Activated T-helper 1 cell treated with anti-CD3 and anti-CD28 coated beads, Interleukin-2, amount 50 U/mL, for 16 hours (primary cell): Measurements from ENCODE around the gene NR2F2.

Experiments
- DNase-seq, 2 donors: peaks; one replicate each; pipeline ENCODE4 v3.0.0-alpha.2; 2020; ENCODE audit warnings: low read depth in 1 of 2, low spot score in 1 of 2

NR2F2 gene

DNA sequence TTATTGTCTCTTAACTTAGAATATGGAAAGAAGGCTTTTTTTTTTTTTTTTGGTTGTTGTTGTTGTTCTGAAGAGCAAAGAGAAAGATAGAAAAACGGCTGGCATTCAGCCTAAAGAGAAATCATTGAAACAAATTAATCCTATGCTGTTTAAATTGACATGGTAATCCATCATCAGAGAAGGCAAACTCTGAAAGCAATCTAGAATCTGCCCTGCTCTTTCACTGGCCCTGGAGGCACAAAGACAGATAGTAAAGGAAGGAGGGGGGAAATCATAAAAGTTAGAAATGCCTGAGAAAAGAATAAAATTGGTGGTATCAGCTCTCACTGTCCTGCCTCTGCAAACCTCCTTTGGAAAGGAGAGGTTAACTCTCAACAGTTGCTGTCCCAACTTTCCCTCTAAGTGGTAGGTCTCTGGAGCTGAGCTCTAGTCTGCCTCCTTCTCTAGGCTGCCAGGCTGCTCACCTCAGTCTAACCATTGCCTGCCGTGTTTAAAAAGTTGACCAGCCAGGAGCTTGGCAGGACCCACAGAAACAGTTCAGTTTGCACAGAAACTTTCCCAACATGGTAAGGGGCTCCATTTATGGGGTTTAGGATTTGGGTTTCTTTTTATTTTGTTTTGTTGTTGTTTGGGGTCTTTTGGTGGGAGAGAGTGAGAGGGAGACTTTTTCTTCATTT, 13.4 kb upstream of the NR2F2 start:
- no peak for DNase-seq

DNA sequence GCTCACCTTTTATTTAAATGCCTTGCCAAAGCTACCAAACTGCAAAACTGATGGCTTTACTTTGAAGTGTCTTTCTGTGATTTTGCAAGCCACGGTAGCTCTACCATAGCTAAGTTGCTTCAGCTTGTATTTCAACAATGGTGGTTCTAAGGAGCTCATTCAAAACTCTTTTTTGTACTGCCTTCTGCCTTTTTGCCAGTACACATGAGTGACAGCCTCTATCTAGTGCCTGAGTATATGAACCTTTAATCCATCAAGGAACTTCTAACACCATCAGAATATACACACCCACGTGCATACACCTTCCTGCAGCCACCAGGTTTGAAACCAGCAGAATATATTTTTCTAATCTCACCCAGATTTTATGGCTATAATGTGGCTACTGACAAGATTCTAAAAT, 10.4 kb upstream of the NR2F2 start:
- DNase-seq, result no peak

DNA sequence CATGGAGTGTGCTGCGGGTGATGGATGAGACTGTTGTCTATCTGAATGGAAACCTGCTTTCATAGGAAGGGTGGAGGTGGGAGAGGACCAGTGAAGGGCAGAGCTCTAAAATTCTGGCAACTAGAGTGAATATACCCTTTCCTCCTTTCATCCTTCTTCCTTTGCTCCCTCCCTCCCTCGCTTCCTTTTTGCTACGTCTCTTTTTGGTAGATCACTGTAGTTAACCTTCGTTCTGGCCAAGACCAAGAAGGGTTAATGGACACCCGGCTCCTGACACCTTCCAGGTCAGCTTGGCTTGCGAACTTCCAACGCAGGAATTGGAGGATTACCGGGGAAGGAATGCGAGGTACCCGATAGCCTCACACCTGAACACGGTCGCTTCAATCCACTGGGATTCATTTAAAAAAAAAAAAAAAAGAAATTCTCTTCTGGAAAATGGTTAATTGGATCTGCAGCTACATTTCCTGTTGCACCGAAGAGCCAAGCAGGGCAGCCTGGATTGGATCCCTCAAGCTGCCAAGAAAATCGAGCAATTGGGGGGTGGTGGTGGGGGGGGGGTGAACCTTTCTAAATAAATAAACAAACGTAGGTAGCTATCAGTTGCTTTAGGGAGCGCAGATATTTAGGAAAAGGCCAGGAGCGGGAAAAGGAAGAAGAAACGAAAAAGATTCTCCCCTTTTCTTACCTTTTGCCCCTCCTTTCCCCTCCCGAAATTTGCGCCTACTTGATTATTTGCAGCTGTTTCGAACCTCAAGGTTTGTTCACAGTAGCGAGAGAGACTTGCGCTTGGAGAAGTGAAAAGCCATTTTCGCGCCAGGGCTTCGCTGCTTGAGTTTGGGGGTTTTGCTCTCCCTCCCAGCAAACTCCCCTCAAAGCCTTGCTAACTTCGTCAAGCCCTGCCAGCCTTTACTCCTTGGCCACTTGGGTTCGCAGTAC, 9.5 kb upstream of the NR2F2 start:
- no peak for DNase-seq

DNA sequence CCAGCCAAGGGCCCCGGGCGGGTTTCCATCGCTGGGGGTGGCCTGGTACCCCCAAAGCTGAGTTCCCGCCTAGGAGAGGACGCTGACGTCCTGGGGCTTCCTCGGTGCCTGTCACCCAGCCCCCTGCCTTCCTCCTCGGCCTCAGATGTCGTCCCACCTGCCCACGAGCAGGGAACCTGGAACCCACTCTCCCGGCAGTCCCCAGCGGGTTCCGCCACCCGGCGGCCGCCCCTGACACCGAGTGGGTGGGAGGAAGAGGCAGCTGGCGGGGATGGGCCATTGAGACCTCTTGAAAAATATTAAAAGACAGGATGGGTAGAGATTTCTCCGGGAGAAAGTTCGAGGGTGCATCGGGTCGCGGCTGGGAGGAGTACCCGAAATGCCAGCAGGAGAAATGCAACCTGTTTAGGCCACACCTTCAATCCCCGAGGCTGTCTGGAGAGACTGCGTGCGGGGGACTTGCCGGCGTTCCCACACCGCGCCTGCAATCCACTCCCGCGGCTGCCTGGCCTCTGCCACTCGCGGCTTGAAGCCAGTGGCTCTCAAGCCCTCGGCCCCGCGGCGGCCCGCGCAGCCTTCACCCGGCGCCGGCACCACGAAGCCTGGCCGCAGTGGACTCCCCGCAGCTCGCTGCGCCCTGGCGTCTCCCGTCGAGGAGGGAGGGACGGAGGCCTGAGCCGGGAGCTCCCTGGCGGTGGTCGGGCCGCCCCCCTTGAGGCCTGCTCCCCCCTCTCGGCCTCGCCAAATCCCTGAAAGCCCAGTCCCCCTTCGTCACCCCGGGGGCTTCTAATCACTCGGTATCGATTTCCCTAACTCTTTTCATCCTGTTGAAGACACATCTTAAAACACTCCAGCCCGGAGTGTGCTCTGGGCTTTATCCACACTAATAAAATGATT, 8.6 kb upstream of the NR2F2 start:
- DNase-seq, result no peak

DNA sequence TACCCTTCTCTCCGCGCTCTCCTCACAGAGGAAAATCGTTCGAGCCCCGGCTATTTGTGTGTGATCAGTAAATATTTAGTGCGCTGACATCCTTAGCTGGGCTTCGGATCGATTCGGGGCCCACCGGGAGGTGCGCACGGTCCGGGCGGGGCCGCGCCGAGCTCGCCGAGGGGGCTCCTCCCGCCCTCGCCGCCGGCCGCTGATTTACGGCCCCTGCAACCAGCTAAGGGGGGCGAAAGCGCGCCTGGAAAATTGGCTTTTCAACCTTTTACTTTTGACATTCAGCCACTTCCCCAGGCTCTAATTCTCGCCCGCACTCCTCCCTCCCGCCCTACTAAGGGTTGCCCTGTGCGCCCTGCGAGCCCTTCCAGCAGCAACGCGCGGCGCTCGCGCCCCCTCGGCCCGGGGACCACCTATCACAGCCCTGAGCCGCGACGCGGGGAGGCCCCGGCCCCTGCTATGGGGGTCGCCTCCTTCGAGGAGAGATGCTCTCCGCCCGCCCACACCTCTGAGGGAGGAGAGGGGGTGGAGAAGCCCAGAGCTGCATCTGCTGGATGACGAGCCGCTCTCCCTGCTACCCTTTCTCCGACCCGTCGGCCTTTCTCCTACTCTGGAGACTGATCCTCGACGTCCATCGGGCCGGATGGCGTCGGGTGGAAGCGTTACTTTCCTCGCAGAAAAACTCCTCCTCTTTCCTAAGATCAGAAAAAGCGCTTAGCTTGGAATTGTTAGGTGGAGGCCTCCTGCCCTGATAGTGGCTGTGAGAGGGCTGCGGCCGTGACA, 7.8 kb upstream of the NR2F2 start:
- no peak for DNase-seq

DNA sequence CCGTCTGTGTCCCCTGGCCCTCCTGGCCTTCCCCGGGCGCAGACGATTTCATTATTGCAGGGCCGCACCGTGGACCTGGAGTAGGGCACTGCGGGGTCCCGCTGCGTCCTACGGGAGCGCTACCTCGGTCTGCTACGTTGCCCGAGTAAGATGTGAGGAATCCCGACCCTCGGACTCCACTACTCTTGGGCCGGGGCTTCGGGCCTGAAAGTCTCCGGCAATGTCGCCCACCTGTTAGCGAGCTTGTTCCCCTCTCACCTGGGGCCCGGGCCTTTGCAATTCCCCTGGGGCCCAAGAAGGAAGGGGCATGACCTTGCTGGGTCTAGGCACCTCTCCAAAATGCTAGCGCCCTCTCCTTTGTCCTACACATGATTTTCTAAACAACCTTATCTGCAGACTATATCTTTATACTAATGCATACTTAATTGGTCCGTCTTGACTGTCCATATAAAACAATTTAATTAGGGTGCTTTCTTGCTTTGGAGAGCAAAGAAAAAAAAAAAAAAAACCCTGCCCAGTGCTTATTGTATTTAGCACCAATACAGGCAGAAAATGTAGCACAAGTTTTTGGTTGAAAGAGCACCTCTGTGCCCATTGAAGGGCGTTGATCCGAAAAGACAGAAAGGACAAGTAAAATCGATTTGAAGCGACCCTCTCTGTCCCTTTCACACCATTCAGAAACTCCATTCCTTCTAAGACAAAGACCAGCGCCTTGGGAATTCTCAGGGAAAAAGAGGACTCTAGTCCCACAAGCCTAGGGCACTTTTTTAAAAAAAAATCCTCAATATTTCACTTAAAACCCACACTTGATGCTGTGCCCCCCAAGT, 7.0 kb upstream of the NR2F2 start:
- no peak for DNase-seq

DNA sequence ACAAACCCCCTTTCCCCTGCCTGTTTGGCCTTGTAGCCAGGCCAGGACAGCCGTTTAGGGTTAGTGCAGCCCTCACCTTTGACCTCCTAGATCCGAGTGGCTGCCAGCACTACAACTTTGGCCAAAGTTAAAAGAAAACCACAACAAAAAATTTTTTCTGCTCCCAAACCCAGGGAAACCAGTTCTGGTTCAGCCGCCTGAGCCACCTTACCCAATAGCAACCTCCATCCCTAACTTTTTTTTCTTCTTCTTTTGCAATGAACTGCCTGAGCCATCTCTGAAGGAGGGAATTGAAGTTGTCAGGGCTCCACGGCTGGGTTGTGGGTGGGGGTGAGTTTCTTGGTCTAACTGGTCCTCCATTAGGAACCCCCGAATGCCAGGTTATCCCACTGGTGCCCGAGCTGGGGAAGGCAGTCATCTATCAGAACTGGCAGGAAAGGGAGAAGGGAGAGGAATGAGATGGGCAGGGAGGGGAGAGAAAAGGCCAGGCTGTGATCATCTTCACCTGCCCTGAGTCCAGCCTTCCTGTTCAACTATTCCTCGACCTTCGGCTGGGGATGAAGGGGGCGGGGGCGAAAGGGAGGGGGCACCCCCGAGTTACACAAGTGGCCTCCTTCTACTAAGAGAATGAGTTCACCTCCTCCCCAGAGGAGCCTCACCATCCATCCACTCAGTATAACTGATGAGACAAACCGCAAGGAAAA, 6.2 kb upstream of the NR2F2 start:
- DNase-seq, result no peak

DNA sequence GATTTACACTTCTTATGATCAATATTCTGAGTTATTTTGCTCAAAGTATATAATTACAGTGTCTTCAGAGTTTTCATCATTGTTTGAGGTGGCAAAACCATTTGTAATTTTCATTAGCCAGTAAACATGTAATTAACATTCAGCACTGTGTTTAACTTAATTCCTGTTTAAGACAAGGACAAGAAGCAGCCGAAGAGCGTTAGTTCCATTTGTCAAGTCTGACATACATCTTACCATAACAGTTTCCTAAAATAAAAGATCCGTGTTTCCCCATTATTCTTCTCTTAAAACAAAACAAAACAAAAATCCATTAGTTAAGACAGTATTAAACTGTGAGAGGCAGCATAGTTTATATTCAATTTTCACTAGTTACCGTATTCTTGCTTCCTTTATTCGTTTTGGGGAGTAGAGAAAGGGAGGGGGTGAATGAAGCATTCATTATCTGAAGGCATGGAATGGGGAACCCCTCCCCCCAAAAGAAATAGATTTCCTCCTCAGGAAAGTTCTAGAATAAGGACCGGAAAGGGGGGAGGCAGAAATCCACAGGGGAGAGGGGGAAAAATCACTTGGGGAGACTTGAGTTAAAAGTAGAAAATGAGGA, 5.5 kb upstream of the NR2F2 start:
- no peak for DNase-seq

DNA sequence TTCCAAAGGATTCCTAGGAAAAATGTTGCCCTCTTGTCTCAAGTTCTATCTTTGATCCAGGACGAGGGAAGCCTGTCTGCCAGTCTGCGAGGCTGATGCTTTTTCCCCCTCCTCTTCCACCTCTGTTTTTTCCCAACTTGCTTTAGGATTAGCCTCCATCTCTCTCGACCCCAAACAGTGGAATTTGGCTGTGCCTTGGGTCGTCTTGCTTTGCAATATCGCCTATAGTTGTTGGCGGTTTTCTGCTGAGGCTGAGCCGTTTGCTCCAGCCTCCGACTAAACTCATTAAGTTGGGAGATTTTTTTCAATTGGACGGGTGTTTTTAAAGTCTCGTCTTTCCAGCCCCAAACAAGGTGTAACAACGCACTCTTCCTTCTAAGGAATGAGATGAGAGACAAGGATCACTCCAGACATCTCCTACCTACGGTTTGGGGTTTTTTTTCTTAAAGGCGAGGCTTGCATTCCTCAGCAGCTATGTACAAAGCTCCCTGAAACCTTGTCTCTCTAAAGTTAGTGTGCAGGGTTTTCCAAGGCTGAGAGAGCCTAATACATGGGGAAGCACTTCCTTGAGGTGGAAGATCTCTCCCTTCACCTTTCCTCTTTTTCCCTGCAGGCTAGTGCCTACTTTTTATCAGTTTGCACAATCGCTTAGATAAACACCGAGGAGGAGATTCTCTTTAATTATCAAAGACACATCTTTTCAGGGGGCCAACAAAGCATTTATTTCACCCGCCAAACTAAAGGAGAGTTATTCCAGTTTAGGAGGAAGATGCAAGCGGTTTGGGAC, 4.8 kb upstream of the NR2F2 start:
- no peak for DNase-seq

DNA sequence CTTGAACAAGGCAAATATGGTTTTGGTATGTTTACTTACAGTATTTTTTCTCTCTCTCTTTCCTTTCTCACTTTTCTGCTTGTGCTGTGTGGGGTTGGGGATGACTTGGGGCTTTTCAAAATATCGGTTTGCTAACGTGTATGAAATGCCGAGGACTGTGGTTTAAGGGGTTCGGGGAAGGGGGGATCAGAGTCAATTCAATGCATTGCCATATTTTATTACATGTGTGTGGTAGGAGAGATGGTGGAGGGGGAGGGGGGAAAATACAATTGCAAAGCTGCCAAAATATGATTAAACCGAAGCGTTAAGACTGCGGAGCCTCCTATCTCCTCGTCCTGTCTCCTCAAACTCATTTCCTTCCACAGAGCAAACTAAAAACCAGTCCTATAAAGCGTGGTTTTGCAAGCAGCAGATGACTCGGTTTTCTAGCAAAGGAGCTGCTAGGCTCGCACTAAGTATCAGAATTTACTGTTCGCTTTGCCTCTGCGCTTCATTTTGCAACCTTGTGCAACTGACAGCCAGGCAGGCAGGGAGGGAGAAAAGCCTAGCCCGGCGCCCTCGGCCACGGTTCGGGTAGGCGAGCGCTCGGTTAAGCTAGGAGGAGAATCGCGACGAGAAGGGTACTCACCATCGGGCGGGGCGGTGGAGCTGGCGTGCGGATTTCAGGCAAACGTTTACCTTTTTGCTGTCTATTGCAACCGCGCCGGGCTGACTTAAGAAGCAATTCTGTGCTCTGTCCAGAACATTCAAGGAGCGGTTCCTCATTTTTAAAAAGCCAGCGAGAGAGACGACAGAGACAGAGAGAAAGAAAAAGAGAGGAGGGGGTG, 4.0 kb upstream of the NR2F2 start:
- DNase-seq, result no peak

DNA sequence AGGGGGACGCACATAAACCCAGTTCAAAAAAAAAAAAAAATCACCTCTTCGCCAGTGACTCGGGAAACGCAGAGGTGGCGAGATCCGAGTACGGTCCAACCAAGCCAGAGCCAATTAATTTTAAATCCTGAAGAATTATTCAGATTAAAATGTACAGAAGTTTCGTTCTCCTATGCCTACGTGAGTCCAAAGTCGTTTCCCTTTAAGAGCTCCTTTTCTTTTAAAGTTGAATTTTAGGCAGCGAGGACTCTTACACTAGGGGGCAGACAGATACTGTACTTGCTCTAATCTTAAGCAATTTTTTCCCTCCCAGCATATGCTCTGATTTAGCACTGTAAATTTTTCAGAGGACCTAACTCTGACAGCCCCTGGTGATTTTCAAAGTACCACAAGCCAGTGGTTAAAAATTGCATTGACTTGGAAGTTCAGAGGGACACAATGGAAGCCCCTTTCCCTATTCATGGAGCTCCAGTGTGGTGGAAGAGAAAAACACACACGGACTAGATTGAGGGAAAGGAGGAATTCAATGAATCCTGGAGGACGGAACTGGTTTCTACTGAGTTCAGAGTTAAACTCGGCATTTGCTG, 3.3 kb upstream of the NR2F2 start:
- no peak for DNase-seq

DNA sequence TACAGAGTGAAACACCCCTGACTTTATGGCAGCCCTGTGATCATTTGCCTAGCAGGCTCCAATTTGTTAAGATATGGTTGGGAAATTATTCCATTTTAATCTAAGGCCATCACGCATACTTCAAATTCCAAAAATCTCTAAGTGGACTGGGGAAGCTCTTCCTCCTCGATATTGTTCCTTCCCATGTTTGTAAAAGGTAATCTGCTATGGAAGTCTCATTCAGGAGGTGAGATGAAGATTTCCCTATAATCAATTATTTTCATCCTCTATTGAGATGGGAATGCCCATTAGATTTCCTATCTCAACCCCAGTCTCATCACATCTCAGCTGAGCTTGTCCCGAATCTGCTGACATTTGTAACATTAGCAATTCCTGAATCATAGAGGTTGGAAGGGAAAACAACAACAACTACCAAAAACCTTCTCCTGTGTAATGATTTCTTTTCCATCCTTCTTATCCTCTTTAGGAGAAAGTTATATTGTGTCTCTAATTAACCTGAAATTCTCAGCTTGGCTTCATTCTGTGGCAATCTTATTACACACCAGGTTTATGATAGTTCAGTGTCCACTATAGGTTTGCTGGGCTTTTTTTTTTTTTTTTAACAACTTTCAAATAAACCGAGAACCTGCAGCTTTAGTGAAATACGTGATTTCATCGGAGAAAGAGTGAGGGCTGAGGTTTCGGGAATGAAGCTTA, 2.2 kb upstream of the NR2F2 start:
- DNase-seq, result no peak

DNA sequence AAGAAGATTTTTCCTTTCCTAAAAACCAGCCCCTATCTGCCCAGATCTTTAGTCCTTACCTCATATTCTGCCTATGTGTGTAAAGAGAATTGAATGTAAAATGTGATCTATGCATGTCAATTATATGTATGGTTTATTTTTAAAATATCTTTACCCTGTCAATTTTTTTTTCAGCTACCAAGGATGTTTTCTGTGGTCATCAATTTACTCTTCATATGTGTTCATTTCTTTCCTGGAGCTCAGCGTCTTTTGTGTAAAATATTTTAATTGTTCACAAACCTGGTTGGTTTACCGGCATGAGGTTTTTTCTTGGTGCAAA, 1.7 kb upstream of the NR2F2 start:
- no peak for DNase-seq

DNA sequence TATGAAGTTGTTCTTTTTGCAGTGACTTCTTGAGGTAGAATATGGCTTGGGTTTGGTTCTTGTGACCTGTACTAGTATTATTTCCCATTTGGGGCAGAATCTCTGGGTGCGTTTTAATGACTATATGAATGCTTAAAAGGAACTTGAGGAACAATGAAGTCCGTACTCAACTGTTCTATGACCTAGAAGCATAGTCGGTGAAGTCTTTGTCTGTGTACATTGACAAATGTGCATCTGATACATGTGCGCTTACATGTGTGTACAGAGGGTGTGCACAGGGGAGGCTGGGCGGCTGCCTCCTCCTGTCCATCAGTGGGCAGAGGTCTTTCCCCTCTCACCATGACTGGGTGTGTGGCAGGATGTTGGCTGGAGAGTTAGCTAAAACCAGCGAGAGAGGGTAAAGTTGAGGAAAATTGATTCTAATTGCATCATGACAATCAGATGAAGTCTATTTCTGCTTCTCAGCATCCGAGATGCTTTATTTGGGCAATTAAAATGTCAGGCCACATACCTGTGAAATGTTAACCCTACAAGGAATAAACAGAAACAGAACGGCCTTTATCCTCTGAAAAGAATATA, 1.0 kb upstream of the NR2F2 start:
- no peak for DNase-seq

DNA sequence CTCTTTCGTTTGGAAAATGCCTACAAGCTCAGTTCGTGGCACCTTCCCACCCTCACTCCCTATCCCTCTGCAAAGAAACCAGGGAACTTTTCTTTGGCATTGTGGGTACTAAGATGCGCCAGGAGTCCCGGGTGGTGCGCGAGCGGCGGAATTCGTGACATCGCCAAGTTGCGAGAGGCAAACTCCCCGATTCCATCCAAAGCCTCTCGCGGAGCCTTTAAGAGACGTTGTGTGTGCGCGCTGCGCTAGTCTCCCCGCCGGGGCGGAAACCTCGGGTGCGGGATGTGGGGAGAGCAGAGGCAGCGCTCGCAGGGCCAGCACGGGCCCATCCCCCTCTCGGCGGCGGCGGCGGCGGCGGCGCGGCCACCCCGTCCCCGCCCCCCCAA, 443 bp upstream of the NR2F2 start:
- DNase-seq, result no peak
